ENCODE results near the gene MB21D2.
"Not testable (repeated sequence)": the region's sequence is repeated elsewhere in the genome, so short reads cannot be mapped to it uniquely, and the experiment has no call there.

Gene MB21D2

DNA sequence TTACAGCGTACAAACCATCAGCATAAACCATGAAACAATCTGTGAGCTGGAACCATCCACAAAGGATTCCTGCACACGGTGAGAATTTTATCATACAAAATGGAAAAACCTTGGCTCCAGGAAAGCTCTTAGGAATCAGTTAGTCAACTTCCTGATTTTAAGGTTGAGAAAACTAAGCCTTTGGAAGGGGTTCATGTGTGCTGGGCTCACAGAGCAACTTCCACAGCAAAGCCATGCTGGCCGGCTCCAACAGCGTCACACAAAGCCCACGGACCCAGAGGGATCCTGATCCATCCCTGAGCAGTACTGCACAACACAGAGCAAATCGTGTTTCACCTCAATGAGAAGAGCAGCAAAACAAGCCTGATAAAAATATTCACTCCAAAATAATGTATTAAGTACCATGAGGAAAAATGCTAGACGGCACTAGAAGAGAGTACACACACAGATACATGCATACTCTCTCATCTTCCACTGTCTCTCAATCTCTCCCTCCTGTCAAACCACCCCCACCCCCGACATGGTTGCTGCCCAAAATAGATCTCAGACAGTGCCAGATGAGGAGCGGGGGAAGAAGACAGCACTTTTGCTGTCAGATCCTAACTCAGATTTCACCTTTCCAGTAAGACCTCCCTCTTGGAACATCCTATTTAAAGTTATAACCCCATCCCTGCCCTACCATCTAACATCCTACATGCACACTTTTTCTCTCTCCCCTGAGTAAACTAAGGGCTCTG lies 58.6 kb downstream of the MB21D2 start:
- DNase-seq (ENCODE audit: extremely low spot score), result no peak
- POLR2A ChIA-PET, result no interaction called here
- CTCF ChIA-PET, result no interaction called here
- no peak for TF ChIP-seq CTBP1 (IDR thresholded peaks at IDR 0.05; ENCODE audit: borderline replicate concordance)

DNA sequence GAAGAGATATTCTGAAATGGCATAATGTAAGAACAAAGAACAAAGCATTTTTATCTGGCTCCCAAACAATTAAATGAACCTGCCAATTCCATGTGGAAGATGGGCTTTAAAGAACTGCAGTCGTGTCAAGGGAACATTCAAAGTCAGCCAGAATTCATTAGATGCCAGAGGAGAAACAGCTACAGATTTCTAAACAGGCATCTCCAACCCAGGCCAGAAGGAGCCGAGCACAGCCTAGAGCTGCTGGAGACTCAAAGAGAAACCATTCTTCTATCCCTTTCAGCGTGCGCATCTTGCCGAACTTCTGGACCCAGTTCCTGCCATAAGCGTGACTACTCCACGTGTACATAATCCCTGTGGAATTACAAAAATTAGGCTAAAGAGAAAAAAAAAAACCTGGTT lies 60.4 kb downstream of the MB21D2 start:
- ChIA-PET POLR2A (no interaction called here), CTCF (no interaction called here)
- DNase-seq (ENCODE audit: extremely low spot score), result no peak
- TF ChIP-seq CTBP1 (IDR thresholded peaks at IDR 0.05; ENCODE audit: borderline replicate concordance) (no peak), ZNF384 (IDR thresholded peaks at IDR 0.05) (no peak), FOXM1 (IDR thresholded peaks at IDR 0.05; ENCODE audit: borderline replicate concordance) (no peak), ARNT (IDR thresholded peaks at IDR 0.05) (no peak), ELF4 (IDR thresholded peaks at IDR 0.05) (no peak)
- TF ChIP-seq, protein P1, sequence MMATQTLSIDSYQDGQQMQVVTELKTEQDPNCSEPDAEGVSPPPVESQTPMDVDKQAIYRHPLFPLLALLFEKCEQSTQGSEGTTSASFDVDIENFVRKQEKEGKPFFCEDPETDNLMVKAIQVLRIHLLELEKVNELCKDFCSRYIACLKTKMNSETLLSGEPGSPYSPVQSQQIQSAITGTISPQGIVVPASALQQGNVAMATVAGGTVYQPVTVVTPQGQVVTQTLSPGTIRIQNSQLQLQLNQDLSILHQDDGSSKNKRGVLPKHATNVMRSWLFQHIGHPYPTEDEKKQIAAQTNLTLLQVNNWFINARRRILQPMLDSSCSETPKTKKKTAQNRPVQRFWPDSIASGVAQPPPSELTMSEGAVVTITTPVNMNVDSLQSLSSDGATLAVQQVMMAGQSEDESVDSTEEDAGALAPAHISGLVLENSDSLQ (IDR thresholded peaks at IDR 0.05), result no peak

DNA sequence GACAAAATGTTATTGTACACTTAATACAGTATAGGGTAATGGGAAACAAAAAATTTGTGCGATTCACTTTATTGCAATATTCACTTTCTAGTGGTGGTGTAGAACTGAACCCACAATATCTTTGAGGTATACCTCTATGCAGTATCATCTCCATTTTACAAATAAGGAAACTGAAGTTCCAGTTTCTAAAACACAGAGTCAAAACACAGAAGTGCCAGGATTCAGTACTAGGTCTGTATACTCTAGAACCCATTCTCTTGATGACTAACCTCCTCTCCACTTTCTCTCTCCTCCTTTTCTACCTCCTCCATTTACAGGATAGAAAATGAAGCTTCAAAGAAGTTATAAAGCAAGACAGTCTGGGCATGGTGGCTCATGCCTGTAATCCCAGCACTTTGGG lies 62.2 kb downstream of the MB21D2 start:
- DNase-seq (ENCODE audit: extremely low spot score), result no peak
- TF ChIP-seq NFRKB (IDR thresholded peaks at IDR 0.05) (no peak), FOXM1 (IDR thresholded peaks at IDR 0.05; ENCODE audit: borderline replicate concordance) (no peak), SP1 (IDR thresholded peaks at IDR 0.05) (no peak), HDGF (IDR thresholded peaks at IDR 0.05; ENCODE audit: borderline replicate concordance) (no peak), ARNT (IDR thresholded peaks at IDR 0.05) (no peak), FOXK2 (IDR thresholded peaks at IDR 0.05) (no peak), BHLHE40 (IDR thresholded peaks at IDR 0.05; ENCODE audit: borderline replicate concordance) (no peak), CTBP1 (IDR thresholded peaks at IDR 0.05; ENCODE audit: borderline replicate concordance) (no peak), ZNF384 (IDR thresholded peaks at IDR 0.05) (no peak), ELF4 (IDR thresholded peaks at IDR 0.05) (no peak), LEF1 (IDR thresholded peaks at IDR 0.05; ENCODE audit: borderline replicate concordance) (no peak), FOXA1 (IDR thresholded peaks at IDR 0.05) (no peak), TARDBP (IDR thresholded peaks at IDR 0.05) (no peak), L3MBTL2 (conservative IDR thresholded peaks at IDR 0.05) (no peak), SUZ12 (IDR thresholded peaks at IDR 0.05) (no peak)
- TF ChIP-seq, protein P1 (IDR thresholded peaks at IDR 0.05), result no peak
- ChIA-PET POLR2A (no interaction called here), CTCF (no interaction called here)

DNA sequence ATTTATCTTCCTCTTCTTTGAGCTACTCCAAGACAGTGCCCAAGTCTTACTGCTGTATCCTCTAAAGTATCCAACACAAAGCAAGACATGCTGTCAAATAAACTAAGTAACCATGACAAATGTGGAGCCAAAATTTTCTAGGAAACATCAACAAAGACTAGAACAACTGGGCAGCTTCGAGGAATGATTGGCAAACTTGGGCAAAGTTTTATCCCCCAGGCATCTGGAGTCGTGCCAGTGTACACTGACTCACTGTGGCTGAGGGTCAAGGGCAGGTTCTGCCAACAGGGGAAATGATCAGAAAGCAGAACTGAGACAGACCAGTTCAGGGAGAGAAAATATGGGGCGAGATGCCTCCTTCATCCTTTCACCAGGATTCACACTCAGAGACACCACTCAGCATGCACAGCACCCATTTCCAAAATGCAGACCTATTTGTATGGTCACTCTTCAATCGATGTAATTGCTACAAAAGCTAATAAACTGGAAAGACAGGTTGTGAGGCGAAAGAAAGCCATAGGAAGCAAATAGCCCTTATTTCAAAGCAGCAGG lies 65.8 kb downstream of the MB21D2 start:
- TF ChIP-seq FOXK2 (IDR thresholded peaks at IDR 0.05) (no peak), HDGF (IDR thresholded peaks at IDR 0.05; ENCODE audit: borderline replicate concordance) (no peak), CTBP1 (IDR thresholded peaks at IDR 0.05; ENCODE audit: borderline replicate concordance) (no peak), SUZ12 (IDR thresholded peaks at IDR 0.05) (no peak), ZNF384 (IDR thresholded peaks at IDR 0.05) (no peak), FOXM1 (IDR thresholded peaks at IDR 0.05; ENCODE audit: borderline replicate concordance) (no peak), ARNT (IDR thresholded peaks at IDR 0.05) (no peak), L3MBTL2 (conservative IDR thresholded peaks at IDR 0.05) (no peak), TARDBP (IDR thresholded peaks at IDR 0.05) (no peak), LEF1 (IDR thresholded peaks at IDR 0.05; ENCODE audit: borderline replicate concordance) (no peak), BHLHE40 (IDR thresholded peaks at IDR 0.05; ENCODE audit: borderline replicate concordance) (no peak), ELF4 (IDR thresholded peaks at IDR 0.05) (no peak), SP1 (IDR thresholded peaks at IDR 0.05) (no peak), NFRKB (IDR thresholded peaks at IDR 0.05) (no peak), FOXA1 (IDR thresholded peaks at IDR 0.05) (no peak)
- TF ChIP-seq, protein P1 (IDR thresholded peaks at IDR 0.05), result no peak
- DNase-seq (ENCODE audit: extremely low spot score), result no peak
- ChIA-PET POLR2A (interaction anchor here (1.1 kb wide), 1 partner anchor 29 kb away, joined by 3 read pairs; no protein-coding TSS in a partner anchor), CTCF (no interaction called here)

DNA sequence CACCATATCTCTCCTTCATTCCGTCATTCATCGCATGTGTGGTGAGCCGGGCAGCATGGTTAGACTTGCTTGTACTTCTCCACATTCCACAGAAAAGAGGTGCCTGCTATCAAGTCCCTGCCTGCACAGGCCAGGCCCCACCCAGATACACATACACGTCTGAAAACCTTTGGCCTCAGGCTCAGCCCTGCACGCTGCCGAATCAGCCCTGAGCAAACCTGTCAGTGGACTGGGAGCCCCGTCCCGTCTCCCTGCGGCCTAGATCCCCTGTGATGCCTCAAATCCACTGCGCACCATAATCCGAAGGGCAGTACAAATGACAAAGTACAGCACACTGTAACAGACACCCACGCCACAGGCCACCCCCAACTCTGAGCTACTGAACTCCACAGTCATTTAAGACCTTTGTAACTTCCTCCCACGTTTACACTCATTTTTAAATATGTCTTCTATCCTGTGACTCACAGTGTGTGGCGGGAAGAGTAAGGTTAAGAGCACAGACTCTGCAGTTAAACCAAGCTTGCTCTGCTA lies 67.1 kb downstream of the MB21D2 start:
- ChIA-PET CTCF (no interaction called here), POLR2A (no interaction called here)
- TF ChIP-seq, protein P1 (IDR thresholded peaks at IDR 0.05), result no peak
- no peak for TF ChIP-seq LEF1 (IDR thresholded peaks at IDR 0.05; ENCODE audit: borderline replicate concordance)
- no peak for TF ChIP-seq NFRKB (IDR thresholded peaks at IDR 0.05)
- no peak for TF ChIP-seq FOXA1 (IDR thresholded peaks at IDR 0.05)
- no peak for DNase-seq (ENCODE audit: extremely low spot score)

DNA sequence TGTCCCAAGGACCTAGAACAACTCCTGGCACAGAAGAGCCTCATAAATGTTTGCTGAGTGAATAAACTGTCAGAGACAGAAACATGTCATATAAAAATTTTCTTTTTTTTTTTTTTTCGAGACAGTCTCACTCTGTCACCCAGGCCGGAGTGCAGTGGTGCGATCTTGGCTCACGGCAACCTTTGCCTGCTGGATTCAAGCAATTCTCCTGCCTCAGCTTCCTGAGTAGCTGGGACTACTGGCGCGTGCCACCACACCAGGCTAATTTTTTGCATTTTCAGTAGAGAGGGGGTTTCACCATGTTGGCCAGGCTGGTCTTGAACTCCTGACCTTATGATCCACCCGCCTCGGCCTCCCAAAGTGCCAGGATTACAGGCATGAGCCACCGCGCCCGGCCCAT lies 67.8 kb downstream of the MB21D2 start:
- POLR2A ChIA-PET; CTCF ChIA-PET; DNase-seq (ENCODE audit: extremely low spot score): not testable (repeated sequence)
